HepG2 (cell line): ENCODE measurements around the gene RIPK1. TPM values are rescaled to one million over a fixed set of nuclear protein-coding genes. Genes with fewer than 3 reads are reported as not detected.

Experiments
- ATAC-seq: fragments of 200-7000 bp; cut with Tn5 transposase; 3 replicates; pipeline ENCODE4 v1.9.1; 2020; ENCODE audit warnings: mild to moderate bottlenecking, moderate library complexity
- BruUV-seq: library from RNA; stranded (reverse); fragments of 400-500 nt; replicated peaks from 2 replicates; lab custom pipeline; 2021; lab: Mats Ljungman, UMichigan
- CTCF ChIA-PET: fragments of 300-600 bp; formaldehyde crosslinking; extraction: SDS; loops from one replicate; lab custom pipeline; 2021; ENCODE audit warnings: low total read pairs, inconsistent platforms, low intra/inter-chr PET ratio; lab: Yijun Ruan, JAX
- POLR2A ChIA-PET: fragments of 350-600 bp; sonication (Branson Sonifier 250); formaldehyde crosslinking; loops from one replicate; lab custom pipeline; 2020; ENCODE audit warnings: antibody characterized with exemption, inconsistent platforms; lab: Yijun Ruan, JAX
- DNase-seq: peaks from one replicate; pipeline ENCODE4 v3.0.0-alpha.2; 2015; ENCODE audit warnings: low spot score
- FAIRE-seq: peaks from 3 replicates; lab custom pipeline; 2011; peaks lifted over from hg19 to GRCh38; lab: Jason Lieb, UNC
- H2AFZ ChIP-seq: one replicate; pipeline ENCODE4 v1.6.1; 2011; ENCODE audit warnings: low read length, inconsistent platforms
- H3K27ac ChIP-seq: fragments of 300-600 bp; 3 replicates; pipeline ENCODE4 v1.8.0; 2011; ENCODE audit warnings: mixed run types, mild to moderate bottlenecking, mixed read lengths, low read length, inconsistent platforms; ENCODE audit not compliant: insufficient read depth; ENCODE audit errors: extremely low read length
- H3K27me3 ChIP-seq, 2 experiments: fragments of 200-600 bp in 1 of 2; 2 replicates in 1 of 2; 3 replicates in 1 of 2; pipeline versions ENCODE4 v1.6.0 to v1.8.0; 2011; ENCODE audit warnings: low read length in 2 of 2, mild to moderate bottlenecking in 2 of 2, moderate library complexity in 2 of 2, inconsistent platforms in 1 of 2; ENCODE audit not compliant: insufficient read depth in 2 of 2, control insufficient read depth in 1 of 2
- H3K36me3 ChIP-seq, 2 experiments: fragments of 200-600 bp in 1 of 2; replicated peaks in 1 of 2; 2 replicates in 1 of 2; 3 replicates in 1 of 2; pipeline versions ENCODE4 v1.5.1 to v1.8.0; 2011; ENCODE audit warnings: low read length in 2 of 2, inconsistent platforms in 1 of 2; ENCODE audit not compliant: insufficient read depth in 2 of 2, control insufficient read depth in 1 of 2
- H3K4me1 ChIP-seq: 2 replicates; pipeline ENCODE4 v1.5.1; 2012; ENCODE audit warnings: low read length, inconsistent platforms; ENCODE audit not compliant: insufficient read depth
- H3K4me2 ChIP-seq: 2 replicates; pipeline ENCODE4 v1.6.0; 2011; ENCODE audit warnings: low read depth, low read length, inconsistent platforms
- H3K4me3 ChIP-seq, 3 experiments: fragments of 200-600 bp in 1 of 3; sonication (generic), shearing (Covaris generic) in 1 of 3; replicated peaks in 1 of 3; 2 replicates each; pipeline ENCODE4 v1.5.1; 2011 to 2016; ENCODE audit warnings: low read length in 3 of 3, inconsistent platforms in 2 of 3, low read depth in 2 of 3, mild to moderate bottlenecking in 2 of 3, control low read depth in 1 of 3, mixed read lengths in 1 of 3; ENCODE audit not compliant: insufficient read depth in 1 of 3
- H3K79me2 ChIP-seq: one replicate; pipeline ENCODE4 v1.6.1; 2011; ENCODE audit warnings: low read length, inconsistent platforms; ENCODE audit not compliant: insufficient read depth
- H3K9ac ChIP-seq: 2 replicates; pipeline ENCODE4 v1.6.0; 2011; ENCODE audit warnings: mild to moderate bottlenecking, low read depth, low read length, inconsistent platforms; ENCODE audit not compliant: insufficient read depth
- H3K9me3 ChIP-seq: 2 replicates; pipeline ENCODE4 v1.5.1; 2012; ENCODE audit warnings: mild to moderate bottlenecking, low read length
- H4K20me1 ChIP-seq: 2 replicates; pipeline ENCODE4 v1.6.0; 2011; ENCODE audit warnings: inconsistent platforms, mild to moderate bottlenecking, low read length, moderate library complexity; ENCODE audit not compliant: insufficient read depth
- FIP1L1 ChIP-seq: fragments of 200-400 bp; formaldehyde crosslinking; IDR thresholded peaks from 2 replicates; pipeline ENCODE4 v1.6.1; 2018; ENCODE audit warnings: low read depth, mild to moderate bottlenecking, low read length, moderate library complexity, borderline replicate concordance; ENCODE audit not compliant: insufficient read depth
- FOXP1 ChIP-seq, 2 experiments: fragments of 450-650 bp in 1 of 2; IDR thresholded peaks; 2 replicates each; pipeline ENCODE4 v1.6.1; 2017 to 2018; ENCODE audit warnings: antibody characterized with exemption in 1 of 2
- HOXA7 ChIP-seq: sonication (generic); formaldehyde crosslinking; IDR thresholded peaks from 2 replicates; pipeline ENCODE4 v1.8.1; 2022; ENCODE audit warnings: mild to moderate bottlenecking, missing genetic modification reagents, moderate library complexity
- ZMYM4 ChIP-seq: sonication (generic); formaldehyde crosslinking; IDR thresholded peaks from 2 replicates; pipeline ENCODE4 v1.8.1; 2023; ENCODE audit warnings: mild to moderate bottlenecking, missing genetic modification reagents
- ZNF24 ChIP-seq: fragments of 450-650 bp; IDR thresholded peaks from 2 replicates; pipeline ENCODE4 v1.6.1; 2017; ENCODE audit warnings: antibody characterized with exemption, mild to moderate bottlenecking
- ZNF354B ChIP-seq: sonication (generic); formaldehyde crosslinking; IDR thresholded peaks from 2 replicates; pipeline ENCODE4 v1.8.0; 2022; ENCODE audit warnings: mild to moderate bottlenecking, missing genetic modification reagents
- ZNF446 ChIP-seq: sonication (generic); formaldehyde crosslinking; IDR thresholded peaks from 2 replicates; pipeline ENCODE4 v1.5.0; 2020; ENCODE audit warnings: mild to moderate bottlenecking, missing genetic modification reagents
- ZNF562 ChIP-seq: sonication (generic); formaldehyde crosslinking; IDR thresholded peaks from 2 replicates; pipeline ENCODE4 v1.8.0; 2022; ENCODE audit warnings: missing genetic modification reagents, borderline replicate concordance
- WGBS: methylation state at CpG from one replicate; pipeline ENCODE4 v1.1.6; 2017; ENCODE audit warnings: low lambda C conversion rate; 5-methylcytosine and 5-hydroxymethylcytosine counted together
- in situ Hi-C: cut with HindIII; loops from 2 replicates; pipeline ENCODE4 v1.10.0; 2017; ENCODE audit warnings: low pct_unique_long_range_greater_than_20kb; ENCODE audit not compliant: extremely low pct_ligation_motif_present
- intact Hi-C: fragments of 100-400 bp; cut with micrococcal nuclease; formaldehyde crosslinking; loops from one replicate; pipeline ENCODE4 v1.10.0; 2022; ENCODE audit not compliant: unreplicated experiment
- polyA plus RNA-seq, 8 experiments: library from polyadenylated mRNA; depleted of rRNA in 3 of 8; stranded (reverse) in 7 of 8; unstranded in 1 of 8; fragments of >200 nt; fragmentation: Illumina TruSeq in 4 of 8; extraction: Trizol in 4 of 8; gene quantifications; 2 replicates each; pipeline versions ENCODE4 v1.2.1 to v1.2.3, GENCODE V29; 2011 to 2016; ENCODE audit warnings: low read depth in 4 of 8, missing spikeins in 1 of 8, mixed read lengths in 1 of 8; ENCODE audit not compliant: insufficient read depth in 1 of 8
- total RNA-seq, 5 experiments: library from RNA; depleted of rRNA; stranded (reverse); fragments of >200 nt; fragmentation: Illumina TruSeq; extraction: Trizol; gene quantifications; 2 replicates each; pipeline ENCODE4 v1.2.3, GENCODE V29; 2016; ENCODE audit warnings: low read depth in 1 of 5
- TF ChIP-seq, protein P1 (sequence below): sonication (generic); formaldehyde crosslinking; IDR thresholded peaks from 2 replicates; pipeline ENCODE4 v1.4.0; 2020; ENCODE audit warnings: mild to moderate bottlenecking, missing genetic modification reagents
- TF ChIP-seq, protein P2 (sequence below): sonication (generic); formaldehyde crosslinking; IDR thresholded peaks from 2 replicates; pipeline ENCODE4 v1.4.0; 2020; ENCODE audit warnings: missing genetic modification reagents
- TF ChIP-seq, protein P3 (sequence below): sonication (generic); formaldehyde crosslinking; IDR thresholded peaks from 2 replicates; pipeline ENCODE4 v1.4.0; 2020; ENCODE audit warnings: missing genetic modification reagents

RIPK1 gene
- total and polyA plus RNA-seq, 2 of the 13 experiments (the other 11 are each of a cell fraction or from before 2014, with no cell fraction given), result 9.0 to 10.3 TPM

DNA sequence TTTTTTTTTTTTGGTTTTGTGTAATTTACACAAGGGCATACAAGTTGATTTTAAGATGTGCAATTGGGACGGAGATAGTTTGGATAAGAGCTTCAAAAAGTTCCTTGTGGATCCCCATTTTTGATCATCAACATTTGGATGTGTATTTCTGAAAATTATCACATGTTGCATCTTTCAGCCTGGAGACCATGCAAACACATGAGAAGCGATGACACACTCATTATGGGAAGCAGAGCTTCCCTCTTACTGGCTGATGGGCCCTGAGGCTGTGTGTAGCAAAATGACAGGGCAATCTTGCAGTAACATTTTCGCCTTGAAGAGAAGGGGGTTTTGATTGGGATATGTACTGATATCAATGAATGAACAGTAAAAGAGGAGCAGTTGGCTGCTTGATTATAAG lies 22.0 kb upstream of the RIPK1 start:
- no TSS peak for BruUV-seq
- Histone ChIP-seq H3K9me3 (no peaks in the 10 kb centered on the region), H3K4me2 (no peak overlapping the region), H3K27me3 (peaks cover 0 to 33% of the 10 kb centered on the region in 2 experiments; a peak in 3 of 5 replicates), H3K79me2 (no peaks in the 10 kb centered on the region), H3K36me3 (no peaks in the 10 kb centered on the region), H3K27ac (no peak overlapping the region), H2AFZ (no peak overlapping the region), H3K4me1 (no peaks in the 10 kb centered on the region), H4K20me1 (no peaks in the 10 kb centered on the region), H3K9ac (no peak overlapping the region), H3K4me3 (no peak overlapping the region)
- POLR2A ChIA-PET, result no interaction called here
- DNase-seq, result no peak
- CTCF ChIA-PET, result no interaction called here
- no peak for FAIRE-seq
- ATAC-seq, result no peak
- intact Hi-C loops, result no loop called here
- in situ Hi-C loops, result no loop called here
- WGBS, result 29% methylated on average over 3 of the region's 3 CpGs
- TF ChIP-seq ZNF446 (CRISPR knock-in tag), result no peak
- TF ChIP-seq, protein P1, sequence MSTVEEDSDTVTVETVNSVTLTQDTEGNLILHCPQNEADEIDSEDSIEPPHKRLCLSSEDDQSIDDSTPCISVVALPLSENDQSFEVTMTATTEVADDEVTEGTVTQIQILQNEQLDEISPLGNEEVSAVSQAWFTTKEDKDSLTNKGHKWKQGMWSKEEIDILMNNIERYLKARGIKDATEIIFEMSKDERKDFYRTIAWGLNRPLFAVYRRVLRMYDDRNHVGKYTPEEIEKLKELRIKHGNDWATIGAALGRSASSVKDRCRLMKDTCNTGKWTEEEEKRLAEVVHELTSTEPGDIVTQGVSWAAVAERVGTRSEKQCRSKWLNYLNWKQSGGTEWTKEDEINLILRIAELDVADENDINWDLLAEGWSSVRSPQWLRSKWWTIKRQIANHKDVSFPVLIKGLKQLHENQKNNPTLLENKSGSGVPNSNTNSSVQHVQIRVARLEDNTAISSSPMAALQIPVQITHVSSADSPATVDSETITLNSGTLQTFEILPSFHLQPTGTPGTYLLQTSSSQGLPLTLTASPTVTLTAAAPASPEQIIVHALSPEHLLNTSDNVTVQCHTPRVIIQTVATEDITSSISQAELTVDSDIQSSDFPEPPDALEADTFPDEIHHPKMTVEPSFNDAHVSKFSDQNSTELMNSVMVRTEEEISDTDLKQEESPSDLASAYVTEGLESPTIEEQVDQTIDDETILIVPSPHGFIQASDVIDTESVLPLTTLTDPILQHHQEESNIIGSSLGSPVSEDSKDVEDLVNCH, result no peak
- TF ChIP-seq ZNF354B (CRISPR knock-in tag), result no peak
- TF ChIP-seq ZMYM4 (CRISPR knock-in tag), result no peak
- no peak for TF ChIP-seq FOXP1 (IDR thresholded peaks at IDR 0.05)
- no peak for TF ChIP-seq FOXP1 (CRISPR knock-in tag; IDR thresholded peaks at IDR 0.05)
- TF ChIP-seq, protein P2, sequence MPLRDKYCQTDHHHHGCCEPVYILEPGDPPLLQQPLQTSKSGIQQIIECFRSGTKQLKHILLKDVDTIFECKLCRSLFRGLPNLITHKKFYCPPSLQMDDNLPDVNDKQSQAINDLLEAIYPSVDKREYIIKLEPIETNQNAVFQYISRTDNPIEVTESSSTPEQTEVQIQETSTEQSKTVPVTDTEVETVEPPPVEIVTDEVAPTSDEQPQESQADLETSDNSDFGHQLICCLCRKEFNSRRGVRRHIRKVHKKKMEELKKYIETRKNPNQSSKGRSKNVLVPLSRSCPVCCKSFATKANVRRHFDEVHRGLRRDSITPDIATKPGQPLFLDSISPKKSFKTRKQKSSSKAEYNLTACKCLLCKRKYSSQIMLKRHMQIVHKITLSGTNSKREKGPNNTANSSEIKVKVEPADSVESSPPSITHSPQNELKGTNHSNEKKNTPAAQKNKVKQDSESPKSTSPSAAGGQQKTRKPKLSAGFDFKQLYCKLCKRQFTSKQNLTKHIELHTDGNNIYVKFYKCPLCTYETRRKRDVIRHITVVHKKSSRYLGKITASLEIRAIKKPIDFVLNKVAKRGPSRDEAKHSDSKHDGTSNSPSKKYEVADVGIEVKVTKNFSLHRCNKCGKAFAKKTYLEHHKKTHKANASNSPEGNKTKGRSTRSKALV (CRISPR knock-in tag), result no peak
- TF ChIP-seq ZNF562 (CRISPR knock-in tag), result no peak
- no peak for TF ChIP-seq HOXA7 (CRISPR knock-in tag)
- TF ChIP-seq ZNF24, result no peak
- TF ChIP-seq, protein P3, sequence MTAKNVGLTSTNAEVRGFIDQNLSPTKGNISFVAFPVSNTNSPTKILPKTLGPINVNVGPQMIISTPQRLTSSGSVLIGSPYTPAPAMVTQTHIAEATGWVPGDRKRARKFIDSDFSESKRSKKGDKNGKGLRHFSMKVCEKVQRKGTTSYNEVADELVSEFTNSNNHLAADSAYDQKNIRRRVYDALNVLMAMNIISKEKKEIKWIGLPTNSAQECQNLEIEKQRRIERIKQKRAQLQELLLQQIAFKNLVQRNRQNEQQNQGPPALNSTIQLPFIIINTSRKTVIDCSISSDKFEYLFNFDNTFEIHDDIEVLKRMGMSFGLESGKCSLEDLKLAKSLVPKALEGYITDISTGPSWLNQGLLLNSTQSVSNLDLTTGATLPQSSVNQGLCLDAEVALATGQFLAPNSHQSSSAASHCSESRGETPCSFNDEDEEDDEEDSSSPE (CRISPR knock-in tag), result no peak
- no peak for TF ChIP-seq FIP1L1
